Kidney (tissue), 14 donors: Measurements from ENCODE around the gene IMPA2. TPM values are rescaled to one million over a fixed set of nuclear protein-coding genes. Genes with fewer than 3 reads are reported as not detected.

Source experiments
- DNase-seq, 5 donors: peaks; one replicate each; pipeline ENCODE4 v3.0.0-alpha.2; 2013 to 2020
- FAIRE-seq: peaks from 2 replicates; lab custom pipeline; 2012; peaks lifted over from hg19 to GRCh38; lab: Jason Lieb, UNC
- H3K27ac ChIP-seq, 2 donors: one replicate each; pipeline ENCODE4 v1.7.0; 2013; ENCODE audit warnings: low read depth in 2 of 2, low read length in 2 of 2, inconsistent platforms in 1 of 2
- H3K27me3 ChIP-seq: one replicate; pipeline ENCODE4 v1.7.1; 2013; ENCODE audit warnings: low read length, inconsistent platforms; ENCODE audit not compliant: control insufficient read depth, insufficient read depth
- H3K36me3 ChIP-seq, 3 donors: one replicate each; pipeline versions ENCODE4 v1.7.0 to v1.7.1; 2013; ENCODE audit warnings: low read length in 3 of 3, control low read depth in 1 of 3, inconsistent platforms in 1 of 3; ENCODE audit not compliant: insufficient read depth in 3 of 3, control insufficient read depth in 2 of 3
- H3K4me1 ChIP-seq, 3 donors: one replicate each; pipeline versions ENCODE4 v1.7.0 to v1.7.1; 2013; ENCODE audit warnings: low read length in 3 of 3, inconsistent platforms in 1 of 3, low read depth in 1 of 3; ENCODE audit not compliant: control insufficient read depth in 2 of 3, insufficient read depth in 2 of 3
- H3K4me3 ChIP-seq, 3 donors: one replicate each; pipeline versions ENCODE4 v1.7.0 to v1.8.1; 2013; ENCODE audit warnings: low read length in 3 of 3, control low read depth in 1 of 3, inconsistent platforms in 1 of 3
- H3K9ac ChIP-seq, 3 donors: one replicate each; pipeline versions ENCODE4 v1.7.0 to v1.7.1; 2013; ENCODE audit warnings: low read length in 3 of 3, control low read depth in 1 of 3, inconsistent platforms in 1 of 3
- H3K9me3 ChIP-seq, 3 donors: one replicate each; pipeline versions ENCODE4 v1.7.0 to v1.7.1; 2013; ENCODE audit warnings: low read length in 3 of 3, control low read depth in 1 of 3, inconsistent platforms in 1 of 3; ENCODE audit not compliant: control insufficient read depth in 2 of 3, insufficient read depth in 1 of 3
- CTCF ChIP-seq: IDR thresholded peaks from 3 replicates; pipeline ENCODE4 v1.5.1; 2012; ENCODE audit warnings: mild to moderate bottlenecking, moderate library complexity, borderline replicate concordance; ENCODE audit not compliant: insufficient read depth; ENCODE audit errors: extremely low read depth
- intact Hi-C: fragments of 100-400 bp; cut with DNase I; formaldehyde crosslinking; loops from one replicate; pipeline ENCODE4 v1.11.1; 2022
- polyA plus RNA-seq: library from polyadenylated mRNA; stranded (reverse); fragments of 350-450 nt; fragmentation: Illumina TruSeq; extraction: RNeasy Lipid Tissue Mini Kit (QIAGEN cat#74804); gene quantifications from one replicate; pipeline ENCODE4 v1.2.3, GENCODE V29; 2014; ENCODE audit warnings: low read depth, low replicate concordance; ENCODE audit not compliant: insufficient read depth
- total RNA-seq: library from RNA; stranded (reverse); fragmentation: NEBNext Ultra II Directional; extraction: Animal tissue kit (Norgen Biotek cat#: 25700); gene quantifications from one replicate; pipeline ENCODE4 v1.2.1, GENCODE V29; 2021
- donor health status: control.
- donor health status: control.
- donor health status: control.
- donor health status: control.
- donor health status: control.
- donor health status: DM: yes; HTN: yes; CAD: no.
- donor health status: Normal renal cell carcinoma (clear cell type).

IMPA2 gene
- total and polyA plus RNA-seq, 2 donors from 2014 or later = 157 to 348 TPM

GRCh38 chr18:12027046-12027445 lies 45.7 kb downstream of the IMPA2 start:
- FAIRE-seq (no peak), DNase-seq (peak in 1 of 5 donors; percentile 92)
- Histone ChIP-seq H3K9me3 (no peaks in the 10 kb centered on the region), H3K36me3 (peaks cover 0 to 47% (median 14%) of the 10 kb centered on the region in 3 donors), H3K27me3 (no peaks in the 10 kb centered on the region), H3K4me1 (peaks cover 0 to 6% (median 0%) of the 10 kb centered on the region in 3 donors), H3K9ac (peak overlapping the region in 1 of 3 donors; percentile 1), H3K4me3 (no peak overlapping the region), H3K27ac (peak overlapping the region; percentile 65 to 70)
- no peak for TF ChIP-seq CTCF
- intact Hi-C loops = no loop called here

- no peak for FAIRE-seq
- no peak overlapping the region for H3K9ac ChIP-seq
- peaks cover 0 to 6% (median 0%) of the 10 kb centered on the region in 3 donors for H3K4me1 ChIP-seq
- H3K36me3 ChIP-seq = peaks cover 0 to 47% (median 14%) of the 10 kb centered on the region in 3 donors
- intact Hi-C loops = no loop called here
- peak in 1 of 5 donors; percentile 10 for DNase-seq
- H3K9me3 ChIP-seq = no peaks in the 10 kb centered on the region
- H3K27ac ChIP-seq = no peak overlapping the region
- TF ChIP-seq CTCF = no peak
- H3K27me3 ChIP-seq = no peaks in the 10 kb centered on the region
- no peak overlapping the region for H3K4me3 ChIP-seq
Observed at GRCh38 chr18:12027480-12027879, 46.2 kb downstream of the IMPA2 start.

GRCh38 chr18:12028040-12028628 lies 46.8 kb downstream of the IMPA2 start:
- no peak overlapping the region for H3K4me3 ChIP-seq
- H3K27me3 ChIP-seq = no peaks in the 10 kb centered on the region
- TF ChIP-seq CTCF = no peak
- no peak overlapping the region for H3K9ac ChIP-seq
- H3K4me1 ChIP-seq = peaks cover 0 to 6% (median 0%) of the 10 kb centered on the region in 3 donors
- intact Hi-C loops = no loop called here
- FAIRE-seq (no peak), DNase-seq (peak in 1 of 5 donors; percentile 37)
- no peak overlapping the region for H3K27ac ChIP-seq
- H3K36me3 ChIP-seq = peaks cover 0 to 50% (median 14%) of the 10 kb centered on the region in 3 donors
- H3K9me3 ChIP-seq = no peaks in the 10 kb centered on the region
